K562 (cell line): ENCODE results near the gene MRPL2. TPM values are rescaled to one million over a fixed set of nuclear protein-coding genes. Genes with fewer than 3 reads are reported as not detected.

ENCODE experiments used
- BACH1 ChIP-seq: fragments of 200-800 bp; sonication (Bioruptor generic); IDR thresholded peaks from 2 replicates; pipeline ENCODE4 v1.6.1; 2016; ENCODE audit warnings: missing genetic modification characterization, missing compliant biosample characterization
- BCL6 ChIP-seq: fragments of 250-450 bp; sonication (Bioruptor Pico); IDR thresholded peaks from 2 replicates; pipeline ENCODE4 v1.4.0; 2020
- EHMT2 ChIP-seq: fragments of 450-650 bp; IDR thresholded peaks from 2 replicates; pipeline ENCODE4 v1.6.1; 2018; ENCODE audit warnings: antibody characterized with exemption
- FOXO4 ChIP-seq: fragments of 450-650 bp; formaldehyde crosslinking; IDR thresholded peaks from 2 replicates; pipeline ENCODE4 v1.4.0; 2020; ENCODE audit warnings: mild to moderate bottlenecking, moderate library complexity
- GABPB2 ChIP-seq: fragments of 250-450 bp; sonication (Bioruptor Pico); conservative IDR thresholded peaks from 2 replicates; pipeline ENCODE4 v1.5.1; 2021; ENCODE audit warnings: mild to moderate bottlenecking
- JUNB ChIP-seq: fragments of 450-650 bp; formaldehyde crosslinking; conservative IDR thresholded peaks from 2 replicates; pipeline ENCODE4 v1.4.0; 2020; ENCODE audit warnings: mild to moderate bottlenecking
- KHSRP ChIP-seq: fragments of 450-650 bp; IDR thresholded peaks from 2 replicates; pipeline ENCODE4 v1.6.1; 2017
- MNT ChIP-seq, 2 experiments: fragments of 450-650 bp; conservative IDR thresholded peaks; 2 replicates each; pipeline ENCODE4 v1.6.1; 2017; ENCODE audit warnings: mild to moderate bottlenecking in 2 of 2, moderate library complexity in 2 of 2
- NFE2 ChIP-seq: IDR thresholded peaks from 2 replicates; pipeline ENCODE4 v1.6.1; 2014; ENCODE audit warnings: antibody characterized with exemption, low read depth
- PBX2 ChIP-seq, 2 experiments: IDR thresholded peaks in 1 of 2; conservative IDR thresholded peaks in 1 of 2; 2 replicates each; pipeline ENCODE4 v1.6.1; 2016; ENCODE audit warnings: low read depth in 2 of 2, mild to moderate bottlenecking in 1 of 2, missing compliant biosample characterization in 1 of 2, missing genetic modification characterization in 1 of 2, moderate library complexity in 1 of 2
- POLR2B ChIP-seq: fragments of 450-650 bp; IDR thresholded peaks from 2 replicates; pipeline ENCODE4 v1.6.1; 2018; ENCODE audit warnings: low read depth; ENCODE audit not compliant: partially characterized antibody
- TARDBP ChIP-seq: fragments of 450-650 bp; IDR thresholded peaks from 2 replicates; pipeline ENCODE4 v1.6.1; 2016
- TCF3 ChIP-seq: sonication (generic); formaldehyde crosslinking; IDR thresholded peaks from 2 replicates; pipeline ENCODE4 v1.4.0; 2020; ENCODE audit warnings: mild to moderate bottlenecking, missing genetic modification reagents
- TCFL5 ChIP-seq: fragments of 250-450 bp; sonication (Bioruptor Pico); conservative IDR thresholded peaks from 2 replicates; pipeline ENCODE4 v1.6.1; 2021; ENCODE audit warnings: mild to moderate bottlenecking, moderate library complexity, matching md5 sums
- ZNF121 ChIP-seq: sonication (generic); formaldehyde crosslinking; conservative IDR thresholded peaks from 2 replicates; pipeline ENCODE4 v1.8.0; 2022; ENCODE audit warnings: missing genetic modification reagents
- ZNF263 ChIP-seq: sonication (generic); formaldehyde crosslinking; IDR thresholded peaks from 2 replicates; pipeline ENCODE4 v1.8.0; 2022; ENCODE audit warnings: mild to moderate bottlenecking, missing genetic modification reagents, borderline replicate concordance
- polyA plus RNA-seq, 8 experiments: library from polyadenylated mRNA; depleted of rRNA in 4 of 8; stranded (reverse) in 5 of 8; unstranded in 3 of 8; fragments of >200 nt; fragmentation: Nextera tagmentation in 2 of 8; fragmentation: Illumina TruSeq in 1 of 8; extraction: Ambion mirVana in 2 of 8; extraction: Trizol in 1 of 8; gene quantifications; 2 replicates each; pipeline versions ENCODE4 v1.2.1 to v1.2.3, GENCODE V29; 2011 to 2014; ENCODE audit warnings: inconsistent platforms in 1 of 8, missing spikeins in 1 of 8
- total RNA-seq, 7 experiments: library from RNA; depleted of rRNA in 6 of 7; stranded (reverse); fragments of >200 nt in 6 of 7; fragmentation: Illumina TruSeq in 2 of 7; extraction: Trizol in 2 of 7; gene quantifications; 2 replicates each; pipeline versions ENCODE4 v1.2.1 to v1.2.3, GENCODE V29; 2011 to 2021; ENCODE audit warnings: low replicate concordance in 1 of 7
- TF ChIP-seq, protein P1 (sequence below): fragments of 150-350 bp; conservative IDR thresholded peaks from 2 replicates; pipeline ENCODE4 v1.6.1; 2014; ENCODE audit warnings: low read length

The MRPL2 gene
- total and polyA plus RNA-seq, 9 of the 15 experiments (the other 6 are each of a cell fraction or from before 2014, with no cell fraction given), result 63.1 to 262 (median 121) TPM

DNA sequence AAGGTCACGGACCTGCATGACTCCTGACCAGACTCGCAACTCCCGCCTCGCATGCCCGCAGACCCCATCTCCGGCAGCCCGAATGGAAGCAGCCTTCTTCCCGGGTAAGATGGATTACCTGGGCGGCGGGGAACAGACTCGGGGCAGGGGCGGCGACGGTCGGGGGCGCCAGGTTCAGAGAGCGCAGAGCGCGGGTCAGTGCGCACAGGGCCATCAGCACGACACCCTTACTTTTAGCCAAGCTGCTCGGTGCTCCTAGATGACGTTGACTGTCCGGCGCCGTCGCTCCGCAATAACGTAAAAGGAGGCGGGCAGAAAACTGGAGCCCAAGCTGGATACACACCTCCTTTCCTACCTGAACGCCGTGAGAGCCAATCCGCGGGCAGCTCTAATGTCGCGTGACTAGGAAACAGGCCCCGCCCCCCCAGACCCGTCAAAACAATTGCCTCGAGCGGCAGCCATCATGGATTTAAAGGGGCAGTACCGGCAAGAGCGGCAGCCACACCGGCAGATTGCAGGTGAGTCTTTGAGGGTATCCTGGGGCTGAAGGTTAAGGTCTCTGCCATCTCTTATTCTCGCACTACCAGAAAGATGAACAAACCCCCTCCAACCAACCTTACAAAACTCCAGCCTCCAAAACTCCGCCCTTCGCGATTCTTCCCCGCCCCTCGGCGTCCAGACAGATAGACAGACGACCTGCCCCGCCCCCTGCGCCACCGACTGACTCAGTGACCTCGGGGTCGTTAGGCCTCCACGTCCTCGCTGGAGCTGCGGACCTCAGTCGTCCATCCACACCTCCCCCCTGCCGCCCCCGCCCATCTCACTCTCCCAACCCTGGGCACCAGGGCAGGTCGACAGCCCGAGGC, at the start of gene MRPL2, which contains the start of gene KLC4 (continued):
- TF ChIP-seq, protein P1, sequence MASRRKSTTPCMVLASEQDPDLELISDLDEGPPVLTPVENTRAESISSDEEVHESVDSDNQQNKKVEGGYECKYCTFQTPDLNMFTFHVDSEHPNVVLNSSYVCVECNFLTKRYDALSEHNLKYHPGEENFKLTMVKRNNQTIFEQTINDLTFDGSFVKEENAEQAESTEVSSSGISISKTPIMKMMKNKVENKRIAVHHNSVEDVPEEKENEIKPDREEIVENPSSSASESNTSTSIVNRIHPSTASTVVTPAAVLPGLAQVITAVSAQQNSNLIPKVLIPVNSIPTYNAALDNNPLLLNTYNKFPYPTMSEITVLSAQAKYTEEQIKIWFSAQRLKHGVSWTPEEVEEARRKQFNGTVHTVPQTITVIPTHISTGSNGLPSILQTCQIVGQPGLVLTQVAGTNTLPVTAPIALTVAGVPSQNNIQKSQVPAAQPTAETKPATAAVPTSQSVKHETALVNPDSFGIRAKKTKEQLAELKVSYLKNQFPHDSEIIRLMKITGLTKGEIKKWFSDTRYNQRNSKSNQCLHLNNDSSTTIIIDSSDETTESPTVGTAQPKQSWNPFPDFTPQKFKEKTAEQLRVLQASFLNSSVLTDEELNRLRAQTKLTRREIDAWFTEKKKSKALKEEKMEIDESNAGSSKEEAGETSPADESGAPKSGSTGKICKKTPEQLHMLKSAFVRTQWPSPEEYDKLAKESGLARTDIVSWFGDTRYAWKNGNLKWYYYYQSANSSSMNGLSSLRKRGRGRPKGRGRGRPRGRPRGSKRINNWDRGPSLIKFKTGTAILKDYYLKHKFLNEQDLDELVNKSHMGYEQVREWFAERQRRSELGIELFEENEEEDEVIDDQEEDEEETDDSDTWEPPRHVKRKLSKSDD, result no peak; the same call in 1 of the 2 replicates
- no peak; the same call in 1 of the 2 replicates for TF ChIP-seq JUNB (CRISPR knock-in tag)
- peak; percentile 94 for TF ChIP-seq KHSRP
- TF ChIP-seq POLR2B, result peak; percentile 94
- peak; percentile 50; the same call in 1 of the 2 replicates for TF ChIP-seq ZNF263
- no peak for TF ChIP-seq NFE2
- peak; percentile 95 to 96 for TF ChIP-seq MNT (conservative IDR thresholded peaks at IDR 0.05)
- TF ChIP-seq BCL6 (CRISPR knock-in tag), result no peak
- TF ChIP-seq BACH1 (tag), result no peak
- no peak for TF ChIP-seq TCFL5 (CRISPR knock-in tag)
- TF ChIP-seq PBX2 (CRISPR knock-in tag; IDR thresholded peaks at IDR 0.05; ENCODE audit: low read depth), result no peak
- peak; percentile 80 for TF ChIP-seq PBX2 (tag; conservative IDR thresholded peaks at IDR 0.05; ENCODE audit: low read depth)
- peak; percentile 64; the same call in 1 of the 2 replicates for TF ChIP-seq TARDBP
- TF ChIP-seq TCF3 (CRISPR knock-in tag), result no peak
- no peak for TF ChIP-seq ZNF121 (CRISPR knock-in tag)
- TF ChIP-seq EHMT2, result no peak
- no peak for TF ChIP-seq FOXO4 (CRISPR knock-in tag)
- TF ChIP-seq GABPB2 (CRISPR knock-in tag), result no peak
